Stimulated activated CD8-positive, alpha-beta memory T cell treated with anti-CD3 and anti-CD28 coated beads, Interleukin-15, amount 100 ng/mL, for 48 hours (primary cell): ENCODE measurements around the gene PHACTR4.
"Not testable (repeated sequence)": the region's sequence is repeated elsewhere in the genome, so short reads cannot be mapped to it uniquely, and the experiment has no call there.

Experiments
- DNase-seq, 2 donors: peaks; one replicate each; pipeline ENCODE4 v3.0.0-alpha.2; 2020; ENCODE audit warnings: low read depth in 2 of 2

PHACTR4 gene

DNA sequence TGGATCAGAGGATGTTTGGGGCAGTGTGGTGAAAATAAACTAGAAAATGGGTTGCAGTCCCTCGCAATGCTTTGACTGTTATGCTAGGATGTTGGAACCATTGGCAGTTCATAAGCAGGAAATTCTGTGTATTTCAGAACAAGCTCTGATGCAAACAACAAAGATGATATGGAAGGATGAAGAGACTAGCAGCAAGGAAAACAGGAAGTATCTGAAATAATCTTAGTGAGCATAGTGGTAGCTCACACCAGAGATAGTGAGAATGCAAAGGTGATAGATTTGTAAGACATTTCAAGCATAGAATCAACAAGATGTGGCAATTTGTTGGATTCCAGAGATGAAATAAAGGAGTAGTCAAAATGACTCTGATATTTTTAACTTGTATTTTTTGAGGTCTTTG lies 125.2 kb downstream of the PHACTR4 start:
- DNase-seq: no peak

DNA sequence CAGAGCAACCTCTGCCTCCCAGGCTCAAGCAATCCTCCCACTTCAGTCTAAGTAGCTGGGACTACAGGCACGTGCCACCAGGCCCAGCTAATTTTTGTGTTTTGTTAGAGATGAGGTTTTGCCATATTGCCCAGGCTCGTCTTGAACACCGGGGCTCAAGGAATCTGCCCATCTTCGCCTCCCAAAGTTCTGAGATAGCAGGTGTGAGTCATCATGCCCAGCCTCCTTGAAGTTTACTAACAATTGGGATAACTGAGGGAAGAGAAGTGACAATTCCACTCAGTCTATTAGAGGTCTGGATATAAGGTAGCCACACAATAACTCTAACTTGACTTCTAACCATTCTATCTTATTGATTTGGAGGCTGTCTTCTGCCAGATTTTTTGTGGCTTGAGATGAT lies 130.0 kb downstream of the PHACTR4 start:
- DNase-seq: no peak

- no peak for DNase-seq
Measured at GRCh38 chr1:28501925-28502324, 132.4 kb downstream of the PHACTR4 start.

- no peak for DNase-seq
Measured at GRCh38 chr1:28503117-28503516, 133.6 kb downstream of the PHACTR4 start.

DNA sequence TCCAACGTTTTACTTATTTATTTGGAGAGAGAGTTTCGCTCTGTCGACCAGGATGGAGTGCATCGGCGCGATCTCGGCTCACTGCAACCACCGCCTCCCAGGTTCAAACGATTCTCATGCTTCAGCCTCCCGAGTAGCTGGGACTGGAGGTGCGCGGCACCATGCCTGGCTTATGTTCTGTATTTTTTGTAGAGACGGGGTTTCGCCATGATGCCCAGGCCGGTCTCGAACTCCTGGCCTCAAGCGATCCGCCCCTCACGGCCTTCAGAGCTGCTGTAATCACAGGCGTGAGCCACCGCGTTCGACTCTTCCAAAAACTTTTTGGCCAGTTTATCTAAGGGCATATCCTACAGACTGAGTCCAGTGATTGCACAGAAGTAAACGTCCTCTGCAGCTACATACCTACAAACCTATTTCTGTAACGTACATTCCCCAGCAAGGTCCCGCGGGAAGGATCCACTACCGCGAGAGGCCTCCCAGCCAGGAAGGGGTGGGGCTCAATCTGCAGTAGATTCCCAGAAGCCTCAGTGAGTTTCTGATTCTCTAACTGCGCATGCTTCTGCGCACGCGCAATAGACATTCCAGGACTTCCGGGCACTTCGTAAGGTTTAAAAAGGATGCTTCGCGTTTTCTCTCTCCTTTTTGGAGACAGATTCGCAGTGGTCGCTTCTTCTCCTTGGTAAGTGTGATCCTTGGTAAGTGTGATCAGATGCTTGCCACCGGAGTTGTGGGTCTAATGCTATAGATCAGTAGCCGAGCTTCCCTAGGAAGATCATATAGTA lies 136.1 kb downstream of the PHACTR4 start, which contains the start of gene RCC1:
Gene RCC1, plus strand, starts transcription at position 638 of the 782 bp plus-strand sequence. CDS start 23,824 bp downstream, outside the sequence.
- peak; percentile 91 to 92 for DNase-seq

DNA sequence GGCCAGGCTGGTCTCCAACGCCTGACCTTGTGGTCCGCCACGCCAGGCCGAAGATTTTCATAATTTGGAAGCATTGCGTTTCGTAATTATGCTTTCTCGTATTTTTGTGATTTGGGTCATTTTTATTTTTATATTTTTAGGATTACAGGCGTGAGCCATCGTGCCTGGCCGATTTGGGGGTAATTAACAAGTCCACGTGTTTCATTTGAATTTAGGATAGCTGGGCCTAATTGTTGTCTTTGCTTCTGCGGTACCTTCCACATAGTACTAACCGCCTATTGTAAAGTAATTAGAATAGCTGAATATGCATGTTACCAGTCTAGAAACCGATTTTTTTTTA lies 137.3 kb downstream of the PHACTR4 start:
- no peak for DNase-seq

- no peak for DNase-seq
Measured at GRCh38 chr1:28507247-28507645, 137.7 kb downstream of the PHACTR4 start.

DNA sequence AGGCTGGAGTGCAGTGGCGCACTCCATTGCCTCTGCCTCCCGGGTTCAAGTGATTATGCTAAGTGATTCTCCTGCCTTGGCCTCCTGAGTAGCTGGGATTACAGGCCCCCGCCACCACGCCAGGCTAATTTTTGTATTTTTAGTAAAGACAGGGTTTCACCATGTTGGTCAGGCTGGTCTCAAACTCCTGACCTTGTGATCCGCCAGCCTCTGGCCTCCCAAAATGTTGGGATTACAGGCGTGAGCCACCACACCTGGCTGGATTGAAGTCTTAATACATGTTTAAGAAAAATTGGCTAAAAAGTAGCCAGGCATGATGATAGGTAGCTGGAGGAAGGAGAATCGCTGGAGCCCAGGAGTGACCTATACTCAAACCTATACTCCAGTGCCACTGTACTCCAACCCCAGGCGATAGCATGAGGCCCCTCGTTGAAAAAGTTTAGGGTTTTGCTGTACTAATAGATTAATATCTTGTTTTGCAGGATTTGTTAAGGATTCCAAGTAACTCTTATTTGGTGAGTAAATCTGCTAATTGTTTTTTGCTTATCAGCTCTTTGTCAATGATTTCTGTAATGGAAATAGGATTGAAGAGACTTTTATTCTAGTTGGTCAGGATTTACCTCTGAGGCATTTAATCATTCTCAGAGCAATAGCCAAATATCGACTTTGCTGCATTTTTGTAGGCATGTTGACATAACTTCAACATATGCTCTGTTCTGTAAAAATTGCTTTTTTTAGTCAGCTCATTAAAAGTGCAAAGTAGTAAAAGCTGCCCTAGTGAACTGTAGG lies 138.3 kb downstream of the PHACTR4 start:
- no peak for DNase-seq

DNA sequence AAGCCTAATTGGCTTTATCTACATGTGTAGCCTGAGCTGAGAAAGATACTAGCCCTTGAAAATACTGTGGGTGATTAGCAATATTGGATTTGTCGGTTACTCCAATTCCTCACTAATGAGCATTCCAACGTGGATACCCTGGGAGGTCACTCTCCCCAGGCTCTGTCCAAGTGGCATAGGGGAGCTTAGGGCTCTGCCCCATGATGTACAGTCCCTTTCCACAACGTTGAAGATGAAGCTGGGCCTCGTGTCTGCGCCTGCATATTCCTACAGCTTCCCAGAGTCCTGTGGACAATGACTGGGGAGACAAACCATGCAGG lies 138.9 kb downstream of the PHACTR4 start:
- no peak for DNase-seq

DNA sequence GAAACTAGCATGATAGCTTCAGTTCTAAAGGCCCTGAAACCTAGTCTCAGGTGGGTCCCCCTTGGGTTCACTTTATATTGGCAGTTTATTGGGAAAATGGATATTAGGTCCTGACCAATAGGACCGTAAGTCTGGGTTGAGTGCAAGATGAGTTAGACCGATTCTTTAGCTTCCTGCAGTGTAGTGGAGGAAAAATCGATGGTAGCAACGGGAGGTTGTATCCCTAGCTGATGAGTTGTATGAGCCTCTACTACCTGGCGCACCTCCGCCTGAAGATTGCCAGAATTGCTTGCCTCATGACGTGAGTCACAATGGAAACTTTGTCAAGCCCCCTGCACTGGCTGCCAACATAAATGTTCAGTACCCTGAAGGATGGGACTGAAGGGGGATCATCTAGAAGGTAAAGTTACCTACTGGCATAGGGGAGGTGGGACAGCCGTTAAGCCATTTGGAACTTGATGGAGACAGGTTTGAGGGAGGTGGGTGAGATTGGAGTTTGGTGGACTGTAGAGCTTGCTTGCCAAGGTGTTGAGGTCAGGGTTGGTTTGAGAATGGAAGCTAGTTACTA lies 140.2 kb downstream of the PHACTR4 start:
- no peak for DNase-seq

GRCh38 chr1:28510273-28510969 lies 140.9 kb downstream of the PHACTR4 start:
- no peak for DNase-seq

DNA sequence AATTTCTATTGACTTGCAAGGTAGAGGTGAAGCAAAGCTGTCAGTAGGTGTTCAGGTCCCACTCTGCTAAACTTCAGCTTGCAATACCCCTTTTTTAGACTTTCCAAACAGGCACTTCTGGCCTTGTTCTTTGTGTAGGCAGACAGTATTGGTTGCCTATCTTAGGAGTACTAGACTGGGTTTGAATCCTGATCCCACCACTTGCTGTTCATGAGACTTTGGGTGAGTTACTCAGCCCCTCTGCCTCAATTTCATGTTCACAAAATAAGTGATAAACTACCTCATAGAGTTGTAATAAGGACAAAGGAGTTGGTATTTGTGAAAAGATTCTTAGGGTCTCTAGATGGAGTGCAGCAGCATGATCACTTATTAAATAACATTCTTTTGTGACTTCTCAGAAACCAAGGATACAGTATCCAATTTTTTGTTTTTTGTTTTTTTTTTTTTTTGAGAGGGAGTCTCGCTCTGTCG lies 141.5 kb downstream of the PHACTR4 start:
- DNase-seq: no peak

GRCh38 chr1:28512058-28512611 lies 142.6 kb downstream of the PHACTR4 start:
- DNase-seq: no peak

DNA sequence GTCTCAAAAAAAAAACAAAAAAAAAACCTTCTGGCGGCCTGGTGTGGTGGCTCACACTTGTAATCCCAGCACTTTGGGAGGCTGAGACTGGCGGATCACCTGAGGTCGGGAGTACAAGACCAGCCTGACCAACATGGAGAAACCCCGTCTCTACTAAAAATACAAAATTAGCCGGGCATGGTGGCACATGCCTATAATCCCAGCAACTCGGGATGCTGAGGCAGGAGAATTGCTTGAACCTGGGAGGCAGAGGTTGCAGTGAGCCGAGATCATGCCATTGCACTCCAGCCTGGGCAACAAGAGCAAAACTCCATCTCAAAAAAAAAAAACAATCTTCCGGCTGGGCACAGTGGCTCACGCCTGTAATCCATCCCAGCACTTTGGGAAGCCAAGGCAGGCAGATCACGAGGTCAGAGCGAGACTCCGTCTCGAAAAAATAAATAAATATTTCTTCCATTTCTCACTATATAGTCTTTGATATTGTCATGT lies 144.9 kb downstream of the PHACTR4 start:
- not testable (repeated sequence) for DNase-seq

DNA sequence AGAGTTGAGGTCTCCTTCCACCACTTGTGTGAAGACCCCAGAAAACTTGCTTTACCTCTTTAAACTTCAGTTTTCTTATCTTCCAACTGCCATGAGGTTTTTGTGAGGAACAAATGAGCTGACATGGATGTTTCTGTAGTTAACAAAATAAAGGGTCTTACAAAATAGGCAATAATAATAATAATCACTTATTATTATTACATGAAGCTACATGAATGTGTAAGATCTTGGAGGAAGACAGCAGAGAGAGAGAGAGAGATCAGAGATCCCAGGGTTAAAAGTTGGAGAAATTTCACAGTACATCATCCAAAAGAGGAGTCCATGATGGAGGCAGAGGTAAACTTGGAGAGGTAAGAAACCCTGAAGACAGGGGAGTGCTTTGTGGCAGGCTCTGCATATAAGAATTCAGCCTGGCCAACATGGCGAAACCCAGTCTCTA lies 147.0 kb downstream of the PHACTR4 start:
- no peak for DNase-seq

- no peak for DNase-seq
Measured at GRCh38 chr1:28517649-28517999, 148.1 kb downstream of the PHACTR4 start.

- peak; percentile 85 to 86 for DNase-seq
Measured at GRCh38 chr1:28518000-28518744, 148.6 kb downstream of the PHACTR4 start.

GRCh38 chr1:28518745-28519341 lies 149.3 kb downstream of the PHACTR4 start:
- DNase-seq: no peak

- DNase-seq: no peak
Measured at GRCh38 chr1:28519946-28520725, 150.6 kb downstream of the PHACTR4 start.

DNA sequence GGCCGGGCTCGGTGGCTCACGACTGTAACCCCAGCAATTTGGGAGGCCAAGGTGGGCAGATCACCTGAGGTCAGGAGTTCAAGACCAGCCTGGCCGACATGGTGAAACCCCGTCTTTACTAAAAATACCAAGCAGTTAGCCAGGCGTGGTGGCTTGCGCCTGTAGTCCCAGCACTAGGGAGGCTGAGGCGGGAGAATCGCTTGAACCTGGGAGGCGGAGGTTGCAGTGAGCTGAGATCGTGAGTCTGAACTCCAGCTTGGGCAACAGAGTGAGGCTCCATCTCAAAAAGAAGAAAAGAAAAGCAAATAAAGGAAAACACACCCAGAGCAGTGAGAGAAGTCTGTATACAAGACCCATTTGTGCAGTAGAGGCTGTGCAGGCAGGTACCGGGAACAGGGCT lies 151.3 kb downstream of the PHACTR4 start:
- not testable (repeated sequence) for DNase-seq
